Measurements from ENCODE around the gene HNRNPM. TPM values are rescaled to one million over a fixed set of nuclear protein-coding genes. Genes with fewer than 3 reads are reported as not detected.

HNRNPM gene
- total RNA-seq, 1 donor = 41.8 TPM

DNA sequence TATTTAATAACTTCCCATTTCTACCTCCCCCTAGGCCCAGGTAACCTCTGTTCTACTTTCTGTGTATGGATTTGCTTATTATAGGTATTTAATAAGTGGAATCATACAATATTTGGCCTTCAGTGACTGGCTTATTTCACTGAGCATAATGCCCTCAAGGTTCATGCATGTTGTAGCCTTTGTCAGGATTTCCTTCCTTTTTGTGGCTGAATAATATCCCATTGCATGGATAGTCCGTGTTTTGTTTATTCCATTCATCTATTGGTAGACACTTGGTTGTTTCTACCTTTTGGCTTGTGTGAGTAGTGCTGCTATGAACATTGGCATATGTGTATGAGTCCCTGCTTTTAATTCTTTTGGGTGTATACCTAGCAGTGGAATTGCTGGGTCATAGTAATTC is 9.4 kb downstream of the HNRNPM start:
- TF ChIP-seq, protein P1, sequence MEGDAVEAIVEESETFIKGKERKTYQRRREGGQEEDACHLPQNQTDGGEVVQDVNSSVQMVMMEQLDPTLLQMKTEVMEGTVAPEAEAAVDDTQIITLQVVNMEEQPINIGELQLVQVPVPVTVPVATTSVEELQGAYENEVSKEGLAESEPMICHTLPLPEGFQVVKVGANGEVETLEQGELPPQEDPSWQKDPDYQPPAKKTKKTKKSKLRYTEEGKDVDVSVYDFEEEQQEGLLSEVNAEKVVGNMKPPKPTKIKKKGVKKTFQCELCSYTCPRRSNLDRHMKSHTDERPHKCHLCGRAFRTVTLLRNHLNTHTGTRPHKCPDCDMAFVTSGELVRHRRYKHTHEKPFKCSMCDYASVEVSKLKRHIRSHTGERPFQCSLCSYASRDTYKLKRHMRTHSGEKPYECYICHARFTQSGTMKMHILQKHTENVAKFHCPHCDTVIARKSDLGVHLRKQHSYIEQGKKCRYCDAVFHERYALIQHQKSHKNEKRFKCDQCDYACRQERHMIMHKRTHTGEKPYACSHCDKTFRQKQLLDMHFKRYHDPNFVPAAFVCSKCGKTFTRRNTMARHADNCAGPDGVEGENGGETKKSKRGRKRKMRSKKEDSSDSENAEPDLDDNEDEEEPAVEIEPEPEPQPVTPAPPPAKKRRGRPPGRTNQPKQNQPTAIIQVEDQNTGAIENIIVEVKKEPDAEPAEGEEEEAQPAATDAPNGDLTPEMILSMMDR (IDR thresholded peaks at IDR 0.05; ENCODE audit: insufficient read depth, low read length) = no peak
- no peak overlapping the region for H3K4me3 ChIP-seq (ENCODE audit: low read depth, low read length)
- DNase-seq (ENCODE audit: low read depth) = no peak

GRCh38 chr19:8455018-8455417 is 10.2 kb downstream of the HNRNPM start:
- TF ChIP-seq, protein P1 (IDR thresholded peaks at IDR 0.05; ENCODE audit: insufficient read depth, low read length) = no peak
- H3K4me3 ChIP-seq (ENCODE audit: low read depth, low read length) = no peak overlapping the region
- no peak for DNase-seq (ENCODE audit: low read depth)

- DNase-seq (ENCODE audit: low read depth) = no peak
- TF ChIP-seq, protein P1 (IDR thresholded peaks at IDR 0.05; ENCODE audit: insufficient read depth, low read length) = peak; percentile 18
- H3K4me3 ChIP-seq (ENCODE audit: low read depth, low read length) = no peak overlapping the region
Measured at GRCh38 chr19:8456064-8456463, 11.3 kb downstream of the HNRNPM start.

DNA sequence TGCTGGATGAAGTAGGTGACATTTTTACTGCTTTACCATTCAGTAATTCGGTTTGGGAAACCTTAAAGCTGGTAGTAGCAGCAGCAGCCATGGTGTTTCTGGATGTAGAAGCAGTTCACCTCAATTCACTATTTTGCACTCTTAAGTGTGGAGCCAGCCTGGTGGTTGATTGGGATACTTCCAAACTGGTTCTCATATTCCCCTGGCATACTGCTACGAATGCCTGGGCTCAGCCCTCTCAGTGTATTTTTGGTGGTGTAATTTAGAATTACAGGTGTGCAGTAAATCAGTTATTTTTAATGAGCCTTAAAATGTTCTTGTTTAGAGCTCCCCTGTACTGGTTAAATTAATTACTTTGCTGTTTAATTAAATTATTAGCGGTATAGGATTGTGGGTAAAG is 12.4 kb downstream of the HNRNPM start:
- no peak overlapping the region for H3K4me3 ChIP-seq (ENCODE audit: low read depth, low read length)
- TF ChIP-seq, protein P1 (IDR thresholded peaks at IDR 0.05; ENCODE audit: insufficient read depth, low read length) = no peak
- no peak for DNase-seq (ENCODE audit: low read depth)

DNA sequence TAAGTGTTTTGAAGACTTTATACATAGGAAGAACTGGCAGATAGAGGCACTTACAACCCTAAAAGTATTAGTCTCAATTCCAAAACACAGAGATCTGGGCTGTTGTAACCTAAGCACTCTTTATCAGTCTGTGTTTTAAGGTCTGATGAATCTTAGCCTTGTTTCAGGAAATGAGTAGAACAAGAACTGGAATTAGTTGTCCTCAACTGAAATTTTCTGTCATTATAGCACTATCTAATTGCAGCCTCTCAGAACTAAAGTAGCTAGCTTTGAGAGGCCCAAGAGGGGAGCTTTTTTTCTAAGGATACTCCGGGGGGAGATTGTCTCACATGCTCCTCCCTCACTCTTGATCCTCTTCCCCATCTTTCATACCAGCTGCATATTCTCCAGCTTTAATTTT is 13.1 kb downstream of the HNRNPM start:
- no peak overlapping the region for H3K4me3 ChIP-seq (ENCODE audit: low read depth, low read length)
- TF ChIP-seq, protein P1 (IDR thresholded peaks at IDR 0.05; ENCODE audit: insufficient read depth, low read length) = no peak
- DNase-seq (ENCODE audit: low read depth) = peak; percentile 25

DNA sequence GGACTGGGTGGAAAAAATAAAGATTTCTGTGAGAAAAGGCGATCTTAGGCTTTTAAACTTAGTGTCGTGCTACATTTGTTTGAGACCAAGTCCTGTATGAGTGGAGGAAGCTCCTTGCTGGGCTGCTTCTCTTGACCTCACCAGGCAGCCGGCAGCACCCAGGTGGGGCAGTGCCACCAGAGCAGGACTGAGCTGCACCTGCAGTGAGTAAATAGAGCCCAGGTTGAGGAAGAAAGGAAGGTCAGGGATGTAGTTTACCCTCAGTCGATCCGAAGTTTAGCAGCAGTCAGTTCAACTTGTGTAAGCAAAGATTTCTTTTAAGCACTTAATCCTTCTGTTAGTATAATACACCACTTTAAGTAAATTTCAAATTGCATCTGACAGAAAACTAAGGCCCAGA is 13.6 kb downstream of the HNRNPM start:
- TF ChIP-seq, protein P1 (IDR thresholded peaks at IDR 0.05; ENCODE audit: insufficient read depth, low read length) = no peak

GRCh38 chr19:8459095-8459494 is 14.3 kb downstream of the HNRNPM start:
- TF ChIP-seq, protein P1 (IDR thresholded peaks at IDR 0.05; ENCODE audit: insufficient read depth, low read length) = no peak
- no peak for DNase-seq (ENCODE audit: low read depth)
- H3K4me3 ChIP-seq (ENCODE audit: low read depth, low read length) = no peak overlapping the region

More for the DNA sequence above, 13.6 kb downstream of the HNRNPM start:
- DNase-seq (ENCODE audit: low read depth) = no peak
- H3K4me3 ChIP-seq (ENCODE audit: low read depth, low read length) = no peak overlapping the region

Measured in fibroblast of the aortic adventitia (primary cell).